Skeletal muscle tissue (tissue), 1 donor: ENCODE results near the gene OR4C11. TPM values are rescaled to one million over a fixed set of nuclear protein-coding genes. Genes with fewer than 3 reads are reported as not detected.

Experiments used
- total RNA-seq: library from RNA; depleted of rRNA; stranded (reverse); fragments of >200 nt; gene quantifications from one replicate; pipeline ENCODE4 v1.2.3, GENCODE V29; 2014

Gene OR4C11
- total RNA-seq, 1 donor from 2014 or later = not detected

Other genes with a start within 250 kb of the OR4C11 start
- gene OR4A15, start 239.7 kb downstream of the OR4C11 start, total RNA-seq = not detected
- gene OR4C15, start 53.2 kb downstream of the OR4C11 start, total RNA-seq = not detected
- not detected for gene OR4C16, start 35.5 kb downstream of the OR4C11 start, total RNA-seq
- not detected for gene OR4P4, start 27.5 kb upstream of the OR4C11 start, total RNA-seq
- gene OR4S2, start 40.7 kb upstream of the OR4C11 start, total RNA-seq = not detected
- not detected for gene OR4C6, start 54.6 kb upstream of the OR4C11 start, total RNA-seq
- not detected for gene OR5D13, start 165.8 kb upstream of the OR4C11 start, total RNA-seq
- gene OR5D14, start 187.9 kb upstream of the OR4C11 start, total RNA-seq = not detected
- not detected for gene OR5L1, start 203.7 kb upstream of the OR4C11 start, total RNA-seq
- not detected for gene OR5D18, start 212.0 kb upstream of the OR4C11 start, total RNA-seq
- not detected for gene OR5L2, start 219.6 kb upstream of the OR4C11 start, total RNA-seq
- gene OR5D16, start 231.1 kb upstream of the OR4C11 start, total RNA-seq = not detected